ENCODE results near the gene AIG1. TPM values are rescaled to one million over a fixed set of nuclear protein-coding genes. Genes with fewer than 3 reads are reported as not detected.

The AIG1 gene
- polyA plus RNA-seq, 1 of the 3 experiments (the other 2 are of a cell fraction), result 36.8 TPM

- WGBS (ENCODE audit: low lambda C conversion rate), result 100% methylated on average over 2 of the region's 4 CpGs
- H3K9ac ChIP-seq, result no peak overlapping the region
- H3K4me2 ChIP-seq, result no peak overlapping the region
- no peaks in the 10 kb centered on the region for H3K9me2 ChIP-seq
- no peak for TF ChIP-seq POLR2AphosphoS5 (IDR thresholded peaks at IDR 0.05; ENCODE audit: low read depth, low read length)
- no peak for TF ChIP-seq FOSL2 (IDR thresholded peaks at IDR 0.05; ENCODE audit: borderline replicate concordance, low read depth)
- H3K27me3 ChIP-seq (ENCODE audit: insufficient read depth), result no peaks in the 10 kb centered on the region
- ChIA-PET CTCF (no interaction called here), POLR2A (no interaction called here)
- no peaks in the 10 kb centered on the region for H3K79me2 ChIP-seq (ENCODE audit: insufficient read depth)
- no peak overlapping the region for H3K4me3 ChIP-seq (ENCODE audit: low read depth in 2 of 2, low read length in 1 of 2)
- no peaks in the 10 kb centered on the region for H4K20me1 ChIP-seq (ENCODE audit: insufficient read depth)
- no peak overlapping the region for H3K27ac ChIP-seq (ENCODE audit: low read depth in 2 of 2, low read length in 1 of 2)
- H3K4me1 ChIP-seq (ENCODE audit: control insufficient read depth in 1 of 2, insufficient read depth in 2 of 2, low read depth in 1 of 2, low read length in 1 of 2), result peaks cover 0 to 13% of the 10 kb centered on the region in 2 experiments; a peak in 2 of 4 replicates
- DNase-seq, result no peak
- no peak overlapping the region for H2AFZ ChIP-seq (ENCODE audit: low read depth)
- H3K9me3 ChIP-seq, result peaks cover 8% of the 10 kb centered on the region; the same call in 1 of the 2 replicates
- peaks cover 0 to 9% of the 10 kb centered on the region in 2 experiments for H3K36me3 ChIP-seq (replicated peaks in 1 of 2; ENCODE audit: control insufficient read depth in 1 of 2, insufficient read depth in 2 of 2, low read length in 1 of 2)
- peaks cover 11% of the 10 kb centered on the region for H3F3A ChIP-seq (replicated peaks; ENCODE audit: insufficient read depth)
These were observed 117.0 kb downstream of the AIG1 start for GRCh38 chr6:143177706-143178105.

- no peak overlapping the region for H3K9ac ChIP-seq
- H3K27me3 ChIP-seq (ENCODE audit: insufficient read depth), result no peaks in the 10 kb centered on the region
- H3K9me3 ChIP-seq, result peaks cover 8% of the 10 kb centered on the region; the same call in 1 of the 2 replicates
- H3K27ac ChIP-seq (ENCODE audit: low read depth in 2 of 2, low read length in 1 of 2), result no peak overlapping the region
- no peak overlapping the region for H3K4me3 ChIP-seq (ENCODE audit: low read depth in 2 of 2, low read length in 1 of 2)
- no peak for DNase-seq
- H3K4me2 ChIP-seq, result no peak overlapping the region
- TF ChIP-seq RFX5 (IDR thresholded peaks at IDR 0.05; ENCODE audit: low read length) (no peak), NRF1 (IDR thresholded peaks at IDR 0.05; ENCODE audit: low read depth, low read length) (no peak), YY1 (IDR thresholded peaks at IDR 0.05; ENCODE audit: low read depth) (no peak), MEF2A (IDR thresholded peaks at IDR 0.05; ENCODE audit: borderline replicate concordance, low read depth) (no peak), CTCF (IDR thresholded peaks at IDR 0.05) (no peak), MAX (IDR thresholded peaks at IDR 0.05; ENCODE audit: low read depth) (no peak), SMC3 (IDR thresholded peaks at IDR 0.05; ENCODE audit: low read depth, low read length) (no peak), TEAD4 (IDR thresholded peaks at IDR 0.05; ENCODE audit: borderline replicate concordance, insufficient read depth) (no peak), POLR2AphosphoS5 (IDR thresholded peaks at IDR 0.05; ENCODE audit: low read depth, low read length) (no peak), GABPA (IDR thresholded peaks at IDR 0.05; ENCODE audit: low read depth) (no peak), CHD2 (IDR thresholded peaks at IDR 0.05; ENCODE audit: low read length, partially characterized antibody) (no peak), ZBTB33 (IDR thresholded peaks at IDR 0.05; ENCODE audit: borderline replicate concordance, low read depth) (no peak), PBX3 (IDR thresholded peaks at IDR 0.05) (no peak), ELF1 (IDR thresholded peaks at IDR 0.05) (no peak), EP300 (IDR thresholded peaks at IDR 0.05; ENCODE audit: borderline replicate concordance in 1 of 2, low read depth in 1 of 2, low read length in 1 of 2) (no peak)
- H2AFZ ChIP-seq (ENCODE audit: low read depth), result no peak overlapping the region
- H4K20me1 ChIP-seq (ENCODE audit: insufficient read depth), result no peaks in the 10 kb centered on the region
- H3K36me3 ChIP-seq (replicated peaks in 1 of 2; ENCODE audit: control insufficient read depth in 1 of 2, insufficient read depth in 2 of 2, low read length in 1 of 2), result peaks cover 0 to 9% of the 10 kb centered on the region in 2 experiments
- ChIA-PET CTCF (interaction anchor here (1.2 kb wide), 1 partner anchor 248 kb away, joined by 3 read pairs; no protein-coding TSS in a partner anchor), POLR2A (no interaction called here)
- no peaks in the 10 kb centered on the region for H3K79me2 ChIP-seq (ENCODE audit: insufficient read depth)
- H3K4me1 ChIP-seq (ENCODE audit: control insufficient read depth in 1 of 2, insufficient read depth in 2 of 2, low read depth in 1 of 2, low read length in 1 of 2), result peaks cover 0 to 23% of the 10 kb centered on the region in 2 experiments; a peak in 2 of 4 replicates
- WGBS (ENCODE audit: low lambda C conversion rate), result 94% methylated on average over 3 of the region's 3 CpGs
- peaks cover 11% of the 10 kb centered on the region for H3F3A ChIP-seq (replicated peaks; ENCODE audit: insufficient read depth)
- H3K9me2 ChIP-seq, result no peaks in the 10 kb centered on the region
These were observed 118.4 kb downstream of the AIG1 start for GRCh38 chr6:143179096-143179495.
